Activated CD8-positive, alpha-beta memory T cell treated with anti-CD3 and anti-CD28 coated beads, Interleukin-2, amount 50 U/mL, for 24 hours (primary cell): ENCODE measurements around the gene STK24.

Source experiments
- DNase-seq: peaks from one replicate; pipeline ENCODE4 v3.0.0-alpha.2; 2020; ENCODE audit errors: extremely low read depth

Gene STK24

GRCh38 chr13:98512774-98513665 is 63.9 kb downstream of the STK24 start:
- no peak for DNase-seq

DNA sequence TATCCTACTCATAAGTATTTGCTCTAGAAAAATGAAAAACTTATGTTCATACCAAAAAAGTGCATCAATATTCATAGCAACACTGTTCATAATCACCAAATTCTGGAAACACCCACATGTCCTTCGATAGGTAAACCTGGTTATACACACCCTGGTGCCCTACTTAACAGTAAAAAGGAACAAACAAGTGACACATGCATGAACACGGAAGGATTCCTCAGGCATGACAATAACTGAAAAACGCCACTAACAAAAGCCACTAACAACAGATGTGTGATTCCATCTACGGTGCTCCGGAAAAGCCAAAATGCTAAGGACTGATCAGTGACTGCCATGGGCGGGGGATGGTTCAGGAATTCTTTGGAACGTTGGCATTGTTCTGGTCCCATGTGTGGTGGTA is 65.5 kb downstream of the STK24 start:
- DNase-seq, result no peak

GRCh38 chr13:98510156-98510509 is 66.8 kb downstream of the STK24 start:
- no peak for DNase-seq

DNA sequence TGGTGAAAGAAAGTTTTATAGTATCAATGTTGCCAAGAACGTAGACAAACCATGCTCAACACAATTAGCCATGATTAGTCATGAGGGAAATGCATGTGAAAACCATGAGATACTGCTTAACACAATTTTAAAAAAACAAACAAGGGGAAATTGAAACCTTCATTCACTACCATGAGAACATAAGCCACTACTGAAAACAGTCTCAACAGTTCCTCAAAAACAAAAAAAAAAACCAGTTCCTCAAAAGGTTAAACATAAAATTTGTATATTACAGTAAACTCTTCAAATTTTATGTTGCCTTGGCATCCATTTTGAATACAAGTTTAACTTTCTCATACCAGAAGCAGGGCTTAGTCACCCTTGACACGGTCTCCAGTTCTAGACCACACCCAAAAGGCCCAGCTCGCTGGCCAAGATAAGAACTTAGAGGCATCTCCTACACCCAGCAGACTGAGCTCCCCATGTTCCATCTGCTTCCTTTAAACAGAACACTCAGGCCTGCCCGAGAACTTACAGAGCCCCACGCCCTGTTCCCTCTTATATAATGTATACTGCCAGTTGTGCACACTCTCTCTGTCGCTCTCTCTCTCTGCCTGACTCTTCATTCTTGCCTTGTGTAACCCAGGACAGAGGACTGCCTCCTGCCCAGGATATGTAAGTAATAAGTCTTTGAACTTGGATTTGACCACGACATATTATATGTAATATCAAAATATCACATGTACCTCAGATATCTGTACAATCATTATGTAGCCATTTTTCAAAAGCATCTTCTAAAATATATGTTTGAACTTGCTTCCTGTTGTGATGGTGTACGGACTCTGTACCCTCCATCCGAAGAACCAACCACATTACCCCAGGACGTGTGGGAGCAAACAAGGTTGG is 67.4 kb downstream of the STK24 start:
- DNase-seq, result no peak

GRCh38 chr13:98508685-98509084 is 68.2 kb downstream of the STK24 start:
- no peak for DNase-seq

GRCh38 chr13:98508280-98508679 is 68.6 kb downstream of the STK24 start:
- DNase-seq, result no peak

DNA sequence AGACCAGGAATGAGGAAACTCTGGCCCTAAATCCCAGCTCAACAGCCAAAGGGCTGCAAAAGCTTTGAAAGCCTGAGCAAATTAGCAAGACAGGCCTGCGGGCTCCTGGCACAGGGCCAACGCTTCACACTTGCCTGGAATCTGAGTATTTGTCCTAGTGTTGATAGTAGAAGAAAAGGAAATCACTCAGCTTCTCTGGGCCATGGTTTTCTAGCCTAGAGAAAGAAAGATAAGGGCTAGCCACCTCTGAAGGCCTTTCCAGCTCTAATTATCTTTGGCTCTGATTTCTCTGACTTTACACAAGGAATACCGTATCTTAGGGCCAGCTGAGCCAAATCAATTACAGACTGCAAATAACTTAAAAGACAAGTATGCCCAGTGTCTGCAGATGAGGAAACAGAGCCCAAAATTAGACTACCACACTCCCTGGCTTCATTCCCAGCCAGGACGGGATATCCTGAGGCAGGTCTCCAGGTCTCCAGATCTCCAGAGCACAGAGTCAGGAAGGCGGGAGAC is 69.6 kb downstream of the STK24 start:
- DNase-seq, result no peak

- no peak for DNase-seq
Observed at GRCh38 chr13:98506728-98507230, 70.1 kb downstream of the STK24 start.

DNA sequence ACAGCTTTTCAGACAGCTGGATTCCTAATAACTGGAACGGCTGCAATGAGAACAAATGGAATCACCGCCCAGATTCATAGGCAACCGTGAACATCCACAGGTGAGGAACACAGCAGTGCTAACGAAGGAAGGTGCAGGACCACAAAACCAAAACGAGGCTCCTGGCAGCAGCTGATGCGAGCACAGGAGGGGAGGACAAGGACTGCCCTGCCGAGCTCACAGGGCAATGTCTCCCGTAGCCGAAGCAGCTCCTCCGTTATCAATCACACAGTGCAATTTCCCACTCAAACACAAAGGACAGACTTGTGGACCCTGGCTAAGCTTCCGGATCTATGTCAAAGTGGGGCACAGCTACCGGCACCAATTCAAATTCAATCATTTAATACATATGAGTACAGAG is 70.6 kb downstream of the STK24 start:
- no peak for DNase-seq

DNA sequence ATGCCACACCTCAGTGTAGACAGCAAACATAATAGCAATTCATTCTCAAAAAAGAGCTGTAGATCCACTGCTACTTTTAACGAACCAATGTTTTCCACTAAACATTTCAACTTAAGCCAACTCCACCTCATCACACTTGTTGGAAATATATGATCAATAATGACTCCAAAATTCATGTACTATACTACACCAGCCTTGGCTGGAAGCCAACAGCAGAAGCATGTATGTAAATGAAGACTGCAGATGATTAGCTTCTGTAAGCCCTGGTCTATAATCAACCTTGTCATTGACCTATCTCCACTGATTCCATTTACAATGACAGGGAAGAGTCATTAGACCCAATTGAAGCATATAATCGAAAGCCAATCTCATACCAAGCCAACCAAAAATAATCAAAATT is 71.7 kb downstream of the STK24 start:
- no peak for DNase-seq

DNA sequence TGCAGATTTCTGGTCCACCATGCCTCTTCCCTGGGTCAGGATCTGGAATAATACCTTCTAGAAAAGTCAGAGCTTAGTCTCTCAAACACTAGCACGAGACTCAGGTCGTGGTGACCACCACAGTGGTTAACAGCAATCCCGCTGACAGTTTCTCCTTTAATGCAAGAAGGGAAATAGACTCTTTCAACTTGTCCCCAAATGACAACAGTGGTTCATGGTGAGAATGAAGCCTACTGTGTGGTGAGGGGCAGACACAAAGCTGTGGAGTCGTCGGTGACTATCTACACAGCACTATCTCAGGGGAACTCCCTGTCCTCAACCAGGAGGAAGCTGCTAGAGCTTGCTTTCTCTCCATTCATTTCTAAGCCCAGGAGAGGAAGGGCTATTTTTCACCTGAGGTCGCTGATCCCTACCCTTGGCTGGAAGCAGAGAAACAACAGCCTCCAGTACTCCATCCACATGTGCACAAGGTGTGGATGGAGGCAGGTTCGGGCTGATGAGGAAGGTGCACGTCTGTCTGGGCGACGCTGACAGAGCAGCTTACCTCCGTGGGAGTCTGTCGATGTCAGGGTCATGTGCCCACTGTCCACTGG is 72.4 kb downstream of the STK24 start:
- no peak for DNase-seq

GRCh38 chr13:98504029-98504351 is 72.9 kb downstream of the STK24 start:
- DNase-seq, result no peak

DNA sequence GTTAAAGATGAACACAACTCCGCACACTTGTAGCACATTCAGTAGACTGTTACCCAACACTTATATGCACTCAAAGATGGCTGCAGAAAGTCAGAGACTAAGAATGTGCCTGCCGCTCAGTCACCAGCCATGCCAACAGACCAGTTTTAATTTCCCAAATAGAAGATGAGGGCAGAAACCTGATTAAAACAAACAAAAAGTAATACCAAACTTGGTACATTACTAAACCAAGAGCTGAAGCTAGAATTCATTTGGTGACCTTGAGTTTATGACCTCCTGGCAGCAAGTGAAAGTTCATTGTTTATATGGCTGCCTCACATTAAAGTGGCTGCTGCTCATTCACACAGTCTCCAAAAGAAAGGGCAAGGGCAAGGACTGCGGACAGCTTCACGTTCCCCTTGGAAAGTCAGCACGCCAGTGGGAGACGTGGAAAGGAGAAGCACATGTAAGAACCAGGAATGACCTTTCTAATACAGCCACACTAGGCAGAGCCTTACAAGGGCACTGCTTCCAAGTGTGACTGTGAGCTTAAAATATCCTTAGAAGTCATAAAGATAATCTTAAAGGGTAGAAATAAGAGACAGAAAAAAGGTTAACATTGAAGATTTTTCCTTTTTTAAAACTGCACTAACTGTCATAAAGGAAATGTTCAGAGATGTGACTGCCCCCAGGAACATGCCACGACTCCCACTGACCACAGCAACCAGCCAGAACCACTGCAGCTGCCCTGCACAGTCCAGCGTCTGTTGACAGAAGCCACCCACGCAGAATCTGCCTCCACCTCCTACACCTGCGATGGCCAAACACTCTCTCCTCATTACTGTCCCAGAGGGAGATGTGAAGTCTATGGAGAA is 73.5 kb downstream of the STK24 start:
- no peak for DNase-seq

- DNase-seq, result no peak
Observed at GRCh38 chr13:98500963-98501421, 75.9 kb downstream of the STK24 start.

DNA sequence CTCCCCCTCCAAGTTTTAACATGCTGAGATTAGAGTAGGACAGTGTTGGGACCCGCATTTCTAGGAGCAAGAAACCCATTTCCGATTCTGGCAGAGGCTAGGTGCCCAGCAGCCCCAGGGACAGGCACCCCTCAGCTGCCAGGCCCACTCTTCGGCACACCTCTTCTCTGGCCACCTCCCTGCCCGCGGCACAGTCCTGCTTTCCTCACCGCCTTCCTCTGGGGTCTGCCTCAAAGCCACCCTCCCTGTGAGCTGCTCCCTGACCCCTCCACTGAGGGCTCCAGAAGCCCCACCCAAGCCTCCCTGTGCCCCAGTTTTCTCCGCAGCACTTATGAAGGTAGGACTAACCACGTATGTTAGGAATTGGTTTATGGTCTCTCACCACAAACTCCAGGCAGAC is 79.9 kb downstream of the STK24 start:
- DNase-seq, result no peak

GRCh38 chr13:98496479-98496791 is 80.5 kb downstream of the STK24 start:
- no peak for DNase-seq

DNA sequence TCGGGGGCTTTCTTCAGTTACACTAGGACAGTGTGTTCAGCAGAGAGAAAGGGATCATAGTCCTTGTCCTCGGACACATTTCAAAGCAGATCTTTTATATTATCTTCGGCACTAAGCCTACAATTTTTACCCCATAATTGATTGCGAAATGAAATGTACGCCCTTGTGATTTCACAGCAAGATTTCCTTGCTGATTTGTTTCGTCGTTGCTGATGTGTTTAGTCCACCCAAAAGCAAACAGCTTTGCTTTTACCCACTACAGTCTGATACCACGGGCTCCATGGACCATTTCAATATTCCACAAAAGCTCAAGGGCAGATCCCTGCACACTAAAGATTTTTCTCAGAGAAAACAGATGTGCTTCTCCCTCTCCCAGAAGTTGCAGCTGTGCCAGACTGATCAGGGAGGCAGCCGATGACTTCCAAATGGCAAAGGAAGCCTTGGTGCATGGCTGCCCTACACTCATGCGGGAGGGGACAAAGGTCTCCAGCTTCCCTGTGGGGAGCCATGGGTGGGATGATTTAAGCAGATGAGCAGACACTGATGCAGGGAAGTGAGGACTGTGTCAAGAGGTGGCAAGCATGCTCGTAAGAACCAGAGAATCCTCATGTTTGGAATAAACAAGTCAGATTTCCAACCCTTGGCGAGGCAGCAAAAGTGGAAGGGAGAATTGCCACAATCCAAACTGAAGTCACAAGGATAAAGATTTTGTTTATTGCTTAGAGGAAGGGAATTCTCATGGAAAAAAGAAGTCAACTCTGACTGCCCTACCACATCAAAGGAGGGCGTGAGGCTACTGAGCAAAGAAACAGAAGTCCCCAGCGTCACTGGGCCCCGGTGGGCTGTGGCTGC is 81.1 kb downstream of the STK24 start:
- DNase-seq, result no peak

- DNase-seq, result no peak
Observed at GRCh38 chr13:98494769-98495168, 82.1 kb downstream of the STK24 start.

DNA sequence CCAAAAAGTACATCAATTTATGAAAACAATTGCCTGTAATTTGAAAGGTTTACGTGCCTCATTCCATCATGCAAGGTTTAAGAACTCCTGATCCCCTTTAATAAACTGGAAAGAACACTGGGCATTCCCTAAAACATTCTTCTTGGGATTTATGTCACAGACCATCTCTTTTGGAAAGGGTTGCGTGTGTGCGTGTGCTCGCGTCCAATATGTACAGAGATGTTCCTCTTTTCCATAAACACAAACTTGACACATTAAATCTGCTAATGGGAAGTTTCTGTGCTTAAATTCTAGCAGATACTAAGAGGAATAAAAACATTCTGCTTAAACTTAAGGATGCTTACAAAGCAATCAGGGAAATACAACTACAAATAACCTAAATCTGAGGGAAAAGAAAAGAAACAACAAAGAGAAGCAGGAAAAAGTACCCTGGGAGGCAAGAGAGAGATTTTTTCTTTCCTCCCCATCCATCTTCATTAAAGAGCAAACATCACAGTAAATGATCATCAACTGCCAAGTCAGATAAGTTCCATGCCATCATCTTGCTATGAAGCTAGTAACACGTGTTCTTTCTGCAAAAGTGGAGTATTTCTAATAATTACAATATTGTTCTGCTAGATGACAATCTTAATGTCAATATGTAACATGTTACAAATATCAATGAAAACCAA is 83.7 kb downstream of the STK24 start:
- no peak for DNase-seq
